GM12892 (cell line): ENCODE results near the gene WIPF2.

Experiments
- POLR2A ChIP-seq: IDR thresholded peaks from 2 replicates; pipeline ENCODE4 v1.6.1; 2011; ENCODE audit warnings: low read depth, low read length, control low read depth
- POLR2AphosphoS5 ChIP-seq: IDR thresholded peaks from 2 replicates; pipeline ENCODE4 v1.6.1; 2011; ENCODE audit warnings: low read depth, low read length, control low read depth
- TAF1 ChIP-seq: IDR thresholded peaks from 2 replicates; pipeline ENCODE4 v1.6.1; 2011; ENCODE audit warnings: low read depth, mild to moderate bottlenecking, control low read depth, low read length, borderline replicate concordance

- TF ChIP-seq POLR2AphosphoS5 (no peak), POLR2A (no peak), TAF1 (no peak)
Measured at GRCh38 chr17:40260528-40260927, 41.4 kb downstream of the WIPF2 start.
